IPS DF 6.9 (cell line): ENCODE data around the gene THUMPD2.

Source experiments
- DNase-seq: peaks from one replicate; pipeline ENCODE4 v3.0.0-alpha.2; 2013; ENCODE audit warnings: low read depth, low spot score
- H3K27ac ChIP-seq: one replicate; pipeline ENCODE4 v1.5.1; 2013; ENCODE audit warnings: low read length, control low read depth
- H3K27me3 ChIP-seq: 2 replicates; pipeline ENCODE4 v1.6.1; 2013; ENCODE audit warnings: mild to moderate bottlenecking, low read length; ENCODE audit not compliant: control insufficient read depth, insufficient read depth
- H3K36me3 ChIP-seq: 2 replicates; pipeline ENCODE4 v1.6.1; 2013; ENCODE audit warnings: low read length; ENCODE audit not compliant: control insufficient read depth, insufficient read depth
- H3K4me1 ChIP-seq: 2 replicates; pipeline ENCODE4 v1.6.1; 2013; ENCODE audit warnings: low read length; ENCODE audit not compliant: control insufficient read depth, insufficient read depth
- H3K4me3 ChIP-seq: 2 replicates; pipeline ENCODE4 v1.5.1; 2013; ENCODE audit warnings: mild to moderate bottlenecking, low read length
- H3K9me3 ChIP-seq: 2 replicates; pipeline ENCODE4 v1.6.1; 2013; ENCODE audit warnings: low read length, inconsistent platforms; ENCODE audit not compliant: control insufficient read depth, insufficient read depth
- WGBS: extraction: QIAGEN DNeasy Blood & Tissue Kit; methylation state at CpG from one replicate; pipeline ENCODE4 v1.1.7; 2013; ENCODE audit warnings: mixed read lengths, missing lambda C conversion rate; ENCODE audit not compliant: insufficient read length, insufficient coverage; 5-methylcytosine and 5-hydroxymethylcytosine counted together

The THUMPD2 gene

DNA sequence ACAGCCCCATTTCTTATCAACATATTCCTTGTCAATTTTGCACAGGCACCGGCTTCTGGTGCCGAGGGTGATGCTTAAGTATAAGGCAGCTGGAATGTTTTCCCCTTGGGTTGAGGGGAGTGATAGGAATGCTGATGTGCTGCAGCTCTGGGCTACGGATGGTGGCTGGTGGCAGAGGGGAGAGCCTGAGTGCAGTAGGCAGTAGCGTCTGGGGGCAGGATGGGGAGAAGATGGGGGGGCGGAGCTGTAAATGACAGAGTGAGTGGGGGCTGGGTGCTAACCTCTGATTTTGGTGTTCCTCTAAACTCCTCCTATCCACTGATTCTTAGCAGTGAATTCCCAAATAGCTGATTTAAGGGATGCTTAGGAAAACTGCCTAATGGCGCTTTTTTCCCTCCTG lies 92.6 kb downstream of the THUMPD2 start:
- no peak for DNase-seq
- WGBS: no CpG with 5 or more reads among the region's 6 CpGs
- H3K27ac ChIP-seq: no peak overlapping the region
- H3K4me3 ChIP-seq: no peak overlapping the region
- H3K27me3 ChIP-seq: no peaks in the 10 kb centered on the region
- 0 out of 2 replicates have a peak, but pooled peaks cover 3% of the 10 kb centered on the region for H3K4me1 ChIP-seq
- H3K9me3 ChIP-seq: no peaks in the 10 kb centered on the region
- H3K36me3 ChIP-seq: no peaks in the 10 kb centered on the region
